Activated CD4-positive, alpha-beta T cell treated with anti-CD3 and anti-CD28 coated beads, Interleukin-2, amount 10 ng/mL, durations not matched to agents 7 days and 5 days (primary cell): ENCODE measurements around the gene MMP20. TPM values are rescaled to one million over a fixed set of nuclear protein-coding genes. Genes with fewer than 3 reads are reported as not detected.

Experiments
- CTCF ChIA-PET: fragments of 350-600 bp; sonication (Branson Sonifier 250); formaldehyde crosslinking; loops from one replicate; lab custom pipeline; 2021; ENCODE audit warnings: antibody characterized with exemption; lab: Charles Lee
- POLR2A ChIA-PET: fragments of 350-600 bp; sonication (Branson Sonifier 250); formaldehyde crosslinking; loops from one replicate; lab custom pipeline; 2021; ENCODE audit warnings: antibody characterized with exemption; lab: Charles Lee
- DNase-seq: peaks from one replicate; pipeline ENCODE4 v3.0.0-alpha.2; 2020
- H3K27ac Mint-ChIP-seq: one replicate; pipeline ENCODE4 v1.8.0; 2021; ENCODE audit warnings: mild to moderate bottlenecking, moderate library complexity, mixed read lengths
- H3K27me3 Mint-ChIP-seq: one replicate; pipeline ENCODE4 v1.8.0; 2021; ENCODE audit warnings: mixed read lengths
- H3K36me3 Mint-ChIP-seq: one replicate; pipeline ENCODE4 v1.8.0; 2021; ENCODE audit warnings: low read depth, mixed read lengths
- H3K4me1 Mint-ChIP-seq: one replicate; pipeline ENCODE4 v1.8.0; 2021; ENCODE audit warnings: mixed read lengths
- H3K4me3 Mint-ChIP-seq: one replicate; pipeline ENCODE4 v1.8.0; 2021; ENCODE audit warnings: mild to moderate bottlenecking, moderate library complexity, mixed read lengths
- H3K9me3 Mint-ChIP-seq: one replicate; pipeline ENCODE4 v1.8.0; 2021; ENCODE audit warnings: mixed read lengths
- total RNA-seq, 2 experiments: library from RNA; stranded (reverse); gene quantifications; one replicate each; pipeline ENCODE4 v1.2.3, GENCODE V29; 2021

Gene MMP20
- total RNA-seq, 2 experiments from 2014 or later: not detected

DNA sequence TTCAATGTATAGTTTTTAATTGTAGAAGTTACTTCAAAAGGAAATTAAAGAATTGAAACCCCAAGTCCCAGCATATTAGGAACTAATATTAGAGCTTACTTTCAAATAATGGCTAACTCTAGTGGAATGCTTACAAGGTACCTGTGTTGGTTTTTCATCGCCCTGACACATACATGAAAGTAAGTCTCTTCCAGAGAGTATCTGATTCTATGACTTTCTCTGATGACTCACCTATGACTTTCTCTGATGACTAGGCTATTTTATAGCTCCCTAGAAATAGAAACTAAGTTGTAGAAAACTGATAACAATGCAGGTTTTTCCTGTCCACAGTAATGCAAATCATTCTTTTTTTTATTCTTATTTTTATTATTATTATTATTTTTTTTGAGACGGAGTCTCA is 61.0 kb downstream of the MMP20 start:
- no peak for DNase-seq
- POLR2A ChIA-PET: interaction anchor here (0.9 kb wide), 1 partner anchor 10 kb away, joined by 3 read pairs; no protein-coding TSS in a partner anchor
- H3K9me3 Mint-ChIP-seq: peaks cover 31% of the 10 kb centered on the region
- peaks cover 32% of the 10 kb centered on the region for H3K36me3 Mint-ChIP-seq
- peaks cover 48% of the 10 kb centered on the region for H3K4me1 Mint-ChIP-seq
- peaks cover 3% of the 10 kb centered on the region for H3K27me3 Mint-ChIP-seq
- CTCF ChIA-PET: interaction anchor here (1.4 kb wide), 1 partner anchor 10 kb away, joined by 4 read pairs; no protein-coding TSS in a partner anchor
- H3K4me3 Mint-ChIP-seq: no peak overlapping the region
- H3K27ac Mint-ChIP-seq: peak overlapping the region; percentile 41

DNA sequence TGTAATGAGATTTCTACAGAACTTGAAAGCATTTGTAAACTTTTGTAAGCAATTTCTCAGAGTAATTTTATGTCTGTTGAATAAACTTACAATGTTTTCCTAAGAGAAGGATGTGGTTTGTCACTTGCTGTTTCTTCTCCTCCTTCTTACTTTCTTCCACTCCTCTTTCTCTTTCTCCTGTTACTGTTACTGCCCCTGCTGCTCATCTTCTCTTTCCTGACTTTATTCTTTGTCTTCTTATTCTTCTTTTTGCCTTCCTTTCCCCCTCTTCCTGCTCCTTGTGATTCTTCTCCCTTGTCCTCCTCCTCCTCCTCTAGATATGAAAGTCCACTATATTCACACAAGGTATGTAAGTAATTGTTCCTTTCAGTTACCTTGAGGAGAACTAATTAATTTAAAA is 63.5 kb downstream of the MMP20 start:
- Mint-ChIP-seq H3K9me3 (peaks cover 22% of the 10 kb centered on the region), H3K36me3 (peaks cover 27% of the 10 kb centered on the region), H3K4me1 (peaks cover 50% of the 10 kb centered on the region), H3K27ac (peak overlapping the region; percentile 81), H3K4me3 (peak overlapping the region; percentile 4), H3K27me3 (peaks cover 3% of the 10 kb centered on the region)
- ChIA-PET POLR2A (no interaction called here), CTCF (no interaction called here)
- DNase-seq: no peak

DNA sequence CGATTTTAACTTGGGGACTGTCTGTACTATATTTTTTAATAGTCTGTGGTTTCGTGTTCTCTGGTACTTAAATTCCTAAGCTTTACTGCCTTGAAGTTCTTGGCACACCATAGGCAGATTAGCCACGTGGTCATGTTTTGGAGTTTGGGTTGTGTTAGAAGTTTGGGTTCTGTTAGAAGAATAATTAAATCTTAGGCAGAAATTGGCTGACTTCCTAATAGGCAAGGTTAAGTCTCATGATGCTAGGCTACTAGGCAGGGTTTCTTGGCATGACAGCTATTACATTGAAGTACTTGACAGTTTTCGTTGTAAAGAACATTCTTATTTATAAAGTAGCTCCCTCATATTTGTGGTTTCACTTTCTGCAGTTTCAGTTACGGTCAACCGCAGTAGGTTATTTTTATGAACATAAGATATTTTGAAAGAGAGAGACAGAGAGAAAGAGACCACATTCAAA is 64.5 kb downstream of the MMP20 start:
- peak; percentile 40 for DNase-seq
- ChIA-PET POLR2A (no interaction called here), CTCF (interaction anchor here (2.3 kb wide), 1 partner anchor 15 kb away, joined by 9 read pairs; no protein-coding TSS in a partner anchor)
- Mint-ChIP-seq H3K36me3 (peaks cover 21% of the 10 kb centered on the region), H3K4me1 (peaks cover 50% of the 10 kb centered on the region), H3K9me3 (peaks cover 16% of the 10 kb centered on the region), H3K4me3 (peak overlapping the region; percentile 66), H3K27ac (peak overlapping the region; percentile 95), H3K27me3 (peaks cover 3% of the 10 kb centered on the region)

DNA sequence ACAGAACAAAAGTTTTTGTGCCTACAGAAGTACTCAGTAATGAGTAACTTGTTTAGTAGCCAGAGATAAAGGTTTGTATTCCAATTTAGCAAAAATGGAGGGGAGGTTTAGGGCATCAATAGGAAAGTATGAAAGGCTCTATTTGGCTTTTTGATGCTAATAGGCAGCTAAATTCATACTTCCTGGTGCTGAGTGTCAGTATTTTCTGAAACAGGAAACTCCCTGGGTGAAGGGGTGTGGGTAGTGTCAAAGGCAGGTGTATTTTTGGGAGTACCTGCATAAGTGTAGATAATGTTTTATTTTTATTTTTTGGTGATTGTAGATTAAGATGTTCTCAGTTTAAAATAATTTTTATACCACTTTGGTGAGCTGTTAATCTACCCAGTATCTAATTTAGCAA is 65.3 kb downstream of the MMP20 start:
- Mint-ChIP-seq H3K27ac (peak overlapping the region; percentile 95), H3K4me3 (peak overlapping the region; percentile 14), H3K27me3 (peaks cover 3% of the 10 kb centered on the region), H3K36me3 (peaks cover 21% of the 10 kb centered on the region), H3K9me3 (peaks cover 16% of the 10 kb centered on the region), H3K4me1 (peaks cover 50% of the 10 kb centered on the region)
- peak; percentile 25 for DNase-seq
- CTCF ChIA-PET: interaction anchor here (0.6 to 2.3 kb wide), 2 partner anchors 14 to 251 kb away, joined by 5 to 9 read pairs; no protein-coding TSS in a partner anchor
- POLR2A ChIA-PET: no interaction called here

DNA sequence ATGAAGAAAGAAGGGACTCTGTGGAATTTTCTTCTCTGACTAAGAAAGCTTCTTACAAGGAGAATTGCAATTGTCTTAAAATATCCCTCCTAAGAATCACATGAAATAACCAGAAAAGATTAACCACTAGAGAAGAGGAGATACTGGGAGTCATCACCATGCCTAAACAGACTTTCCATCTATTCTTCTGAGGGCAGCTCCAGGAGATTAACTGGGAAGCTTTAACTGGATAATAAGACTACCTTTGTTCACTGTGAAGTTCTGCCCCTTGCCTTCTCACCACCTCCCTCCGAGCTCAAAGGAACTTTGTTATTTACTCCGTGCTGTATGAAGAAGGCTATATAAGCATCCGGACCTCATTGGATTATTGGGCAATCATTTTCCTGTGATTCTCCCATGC is 70.0 kb downstream of the MMP20 start:
- H3K27me3 Mint-ChIP-seq: no peaks in the 10 kb centered on the region
- peaks cover 17% of the 10 kb centered on the region for H3K36me3 Mint-ChIP-seq
- peaks cover 12% of the 10 kb centered on the region for H3K4me1 Mint-ChIP-seq
- DNase-seq: no peak
- H3K9me3 Mint-ChIP-seq: peaks cover 11% of the 10 kb centered on the region
- H3K4me3 Mint-ChIP-seq: no peak overlapping the region
- ChIA-PET POLR2A (no interaction called here), CTCF (interaction anchor here (1.0 to 1.6 kb wide), 3 partner anchors 9 to 61 kb away, joined by 3 to 4 read pairs (median 4); no protein-coding TSS in a partner anchor)
- no peak overlapping the region for H3K27ac Mint-ChIP-seq

DNA sequence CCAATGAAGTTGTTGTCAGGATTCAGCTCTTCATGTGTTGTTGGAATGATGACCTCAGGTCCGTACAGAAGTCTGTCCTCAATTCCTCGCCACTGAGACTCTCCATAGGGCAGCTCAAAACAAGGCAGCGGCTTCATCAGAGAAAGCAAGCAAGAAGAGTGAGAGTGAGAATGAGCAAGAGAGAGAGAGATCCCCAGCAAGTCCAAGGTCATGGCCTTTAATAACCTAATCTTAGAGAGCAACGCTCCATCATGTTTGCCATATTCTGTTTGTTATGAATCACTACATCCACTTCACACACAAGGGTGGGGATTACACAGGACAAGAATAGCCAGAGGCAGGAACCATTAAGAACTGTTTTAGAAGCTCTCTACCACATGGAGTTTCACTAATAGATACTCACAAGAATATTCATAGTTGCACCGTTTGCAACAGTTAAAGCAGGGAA is 71.3 kb downstream of the MMP20 start:
- no peak overlapping the region for H3K4me3 Mint-ChIP-seq
- no peak overlapping the region for H3K27ac Mint-ChIP-seq
- ChIA-PET POLR2A (no interaction called here), CTCF (interaction anchor here (1.0 to 1.4 kb wide), 3 partner anchors 9 to 60 kb away, joined by 3 to 4 read pairs (median 4); no protein-coding TSS in a partner anchor)
- H3K9me3 Mint-ChIP-seq: peaks cover 8% of the 10 kb centered on the region
- no peaks in the 10 kb centered on the region for H3K27me3 Mint-ChIP-seq
- no peaks in the 10 kb centered on the region for H3K4me1 Mint-ChIP-seq
- DNase-seq: no peak
- peaks cover 10% of the 10 kb centered on the region for H3K36me3 Mint-ChIP-seq

DNA sequence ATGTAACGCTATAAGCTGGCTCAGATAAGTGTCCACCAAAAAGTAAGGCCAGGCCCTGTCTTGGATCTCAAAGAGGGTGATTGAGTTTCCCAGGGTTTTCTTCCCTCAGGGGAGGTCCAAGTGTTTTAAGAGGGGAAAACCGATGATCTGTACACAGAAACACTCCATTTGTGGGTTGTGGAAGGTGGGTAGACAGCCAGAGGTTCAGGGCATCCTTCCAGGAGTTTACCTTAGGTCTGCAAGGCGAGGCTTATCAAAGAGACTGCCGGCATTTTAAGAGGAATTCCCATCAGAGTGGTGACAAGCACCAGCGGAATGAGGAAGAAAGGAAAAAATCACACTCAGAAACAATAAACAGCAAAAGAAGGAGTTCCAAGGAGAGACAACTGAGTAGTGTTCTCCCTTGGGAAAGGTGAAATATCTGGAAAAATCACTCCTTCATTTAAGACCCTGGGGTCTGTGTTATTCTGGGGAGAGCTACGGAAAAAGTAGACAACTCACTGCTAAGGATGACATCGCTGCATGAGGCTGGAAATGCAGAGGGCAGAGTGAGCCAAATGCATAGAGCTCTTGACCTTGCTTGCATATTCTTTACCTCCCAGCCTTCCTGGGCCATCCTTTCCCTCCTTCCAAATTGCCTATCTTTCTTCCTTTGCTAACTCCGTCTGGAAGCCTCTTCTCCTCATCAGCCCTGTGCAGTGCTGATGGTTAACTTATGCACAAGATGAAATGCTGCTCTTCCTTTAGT is 72.5 kb downstream of the MMP20 start:
- peaks cover 3% of the 10 kb centered on the region for H3K9me3 Mint-ChIP-seq
- ChIA-PET POLR2A (no interaction called here), CTCF (interaction anchor here (0.5 to 1.4 kb wide), 4 partner anchors 15 to 250 kb away, joined by 3 to 4 read pairs (median 4); no protein-coding TSS in a partner anchor)
- peaks cover 2% of the 10 kb centered on the region for H3K27me3 Mint-ChIP-seq
- H3K4me1 Mint-ChIP-seq: no peaks in the 10 kb centered on the region
- H3K36me3 Mint-ChIP-seq: peaks cover 2% of the 10 kb centered on the region
- no peak overlapping the region for H3K27ac Mint-ChIP-seq
- DNase-seq: no peak
- H3K4me3 Mint-ChIP-seq: no peak overlapping the region

DNA sequence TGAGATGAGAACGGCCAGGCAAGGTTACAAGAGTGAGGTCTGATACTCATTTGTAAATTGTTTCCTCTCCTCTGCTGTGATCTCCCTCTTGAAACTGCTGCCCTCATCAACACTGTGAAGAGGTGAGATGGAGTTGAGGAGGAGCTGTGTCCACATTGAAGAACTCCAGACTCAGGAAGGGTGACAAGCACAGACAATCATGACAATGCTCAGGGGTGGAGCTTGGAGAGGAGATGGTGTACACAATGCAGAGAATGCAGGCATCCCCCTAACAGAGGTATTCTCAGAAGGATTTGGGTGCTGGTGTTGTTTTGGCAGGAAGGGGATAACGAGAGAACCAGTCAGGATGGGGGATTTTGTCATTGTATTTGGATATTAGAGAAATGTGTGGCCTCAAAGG is 73.1 kb downstream of the MMP20 start:
- H3K27me3 Mint-ChIP-seq: peaks cover 2% of the 10 kb centered on the region
- POLR2A ChIA-PET: no interaction called here
- DNase-seq: no peak
- CTCF ChIA-PET: interaction anchor here (0.7 kb wide), 1 partner anchor 250 kb away, joined by 3 read pairs; no protein-coding TSS in a partner anchor
- H3K36me3 Mint-ChIP-seq: no peaks in the 10 kb centered on the region
- H3K27ac Mint-ChIP-seq: no peak overlapping the region
- no peaks in the 10 kb centered on the region for H3K9me3 Mint-ChIP-seq
- no peak overlapping the region for H3K4me3 Mint-ChIP-seq
- no peaks in the 10 kb centered on the region for H3K4me1 Mint-ChIP-seq

DNA sequence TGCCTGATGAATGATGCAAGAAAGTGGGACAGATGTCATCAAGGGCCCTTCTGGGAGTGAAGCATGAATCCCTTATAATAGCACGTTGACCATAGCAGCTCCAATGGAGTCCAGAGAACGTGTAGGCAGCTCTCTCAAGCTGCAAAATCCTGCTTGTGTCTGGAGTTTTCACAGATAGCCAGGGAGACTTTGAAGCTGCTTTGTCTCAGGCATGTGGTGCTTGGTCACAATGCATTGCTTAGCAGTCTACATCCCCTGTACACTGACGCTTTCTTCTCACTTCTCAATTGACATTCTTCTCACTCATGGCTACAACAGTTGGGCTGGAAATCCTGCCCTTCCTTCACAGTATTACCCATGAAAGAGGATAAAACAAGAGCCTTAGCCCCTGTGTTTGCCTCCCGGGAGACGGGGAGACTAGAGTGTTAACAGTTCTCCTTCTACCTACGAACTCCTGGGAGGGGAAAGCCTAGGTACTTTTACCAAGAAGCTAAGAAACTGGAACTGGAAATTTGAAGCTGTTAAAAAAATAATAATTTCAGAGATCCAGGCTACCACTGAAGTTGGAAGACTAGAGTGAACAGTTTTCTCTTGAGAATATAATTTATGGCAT is 73.9 kb downstream of the MMP20 start:
- no peak overlapping the region for H3K4me3 Mint-ChIP-seq
- no peaks in the 10 kb centered on the region for H3K4me1 Mint-ChIP-seq
- no peak overlapping the region for H3K27ac Mint-ChIP-seq
- POLR2A ChIA-PET: no interaction called here
- H3K36me3 Mint-ChIP-seq: no peaks in the 10 kb centered on the region
- no peaks in the 10 kb centered on the region for H3K9me3 Mint-ChIP-seq
- DNase-seq: no peak
- peaks cover 2% of the 10 kb centered on the region for H3K27me3 Mint-ChIP-seq
- CTCF ChIA-PET: interaction anchor here (1.7 kb wide), 1 partner anchor 9 kb away, joined by 4 read pairs; no protein-coding TSS in a partner anchor

DNA sequence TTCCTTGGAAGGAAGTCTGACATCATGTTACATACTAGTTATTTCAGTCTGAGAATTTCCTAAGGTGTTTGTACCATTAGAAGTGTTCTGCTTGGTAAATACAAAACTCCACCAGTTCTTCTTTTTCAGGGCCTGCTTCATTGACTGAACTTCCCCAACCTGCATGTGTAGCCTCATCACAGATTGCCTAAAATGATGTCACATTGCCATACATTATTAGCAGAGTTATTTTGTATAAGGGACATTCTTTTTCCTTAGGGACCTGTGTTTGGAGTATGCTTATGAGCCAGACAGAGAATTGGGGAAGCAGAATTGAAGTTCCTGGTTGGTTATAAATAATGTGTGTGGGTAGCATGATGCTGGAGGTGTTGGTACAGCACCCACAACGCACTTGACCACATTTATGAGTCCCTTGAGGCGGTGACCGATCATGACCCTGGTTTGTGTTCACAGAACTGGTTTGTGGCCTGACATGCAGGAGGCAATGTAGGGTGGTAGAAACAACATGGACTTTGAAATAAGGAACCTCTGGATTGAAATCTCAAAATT is 78.1 kb downstream of the MMP20 start:
- H3K36me3 Mint-ChIP-seq: no peaks in the 10 kb centered on the region
- no peak overlapping the region for H3K27ac Mint-ChIP-seq
- ChIA-PET CTCF (interaction anchor here (0.6 to 1.5 kb wide), 3 partner anchors 12 to 53 kb away, joined by 3 read pairs; no protein-coding TSS in a partner anchor), POLR2A (no interaction called here)
- H3K27me3 Mint-ChIP-seq: peaks cover 2% of the 10 kb centered on the region
- H3K9me3 Mint-ChIP-seq: no peaks in the 10 kb centered on the region
- H3K4me1 Mint-ChIP-seq: no peaks in the 10 kb centered on the region
- H3K4me3 Mint-ChIP-seq: no peak overlapping the region
- no peak for DNase-seq

DNA sequence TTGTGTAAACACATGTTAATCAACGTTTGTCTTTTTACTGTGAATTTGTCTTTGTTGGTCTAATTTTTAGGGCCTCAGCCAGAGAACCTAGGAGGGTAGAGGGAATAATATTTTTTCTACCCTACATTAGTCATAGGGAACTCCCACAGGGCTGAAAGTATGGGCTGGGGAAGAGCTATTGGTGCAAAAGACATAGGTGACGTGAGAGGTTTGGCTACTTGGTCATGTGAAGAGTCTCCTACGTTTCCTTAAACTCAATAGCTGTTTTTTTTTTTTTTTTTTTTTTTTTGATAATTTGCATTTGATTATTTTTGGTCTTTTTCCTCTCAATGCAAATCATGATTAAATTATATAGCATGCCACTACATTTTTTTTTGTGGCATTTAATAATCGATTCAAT is 78.7 kb downstream of the MMP20 start:
- no peak for DNase-seq
- ChIA-PET POLR2A (no interaction called here), CTCF (interaction anchor here (0.7 to 2.1 kb wide), 3 partner anchors 12 to 21 kb away, joined by 3 to 9 read pairs (median 3); no protein-coding TSS in a partner anchor)
- Mint-ChIP-seq H3K36me3 (no peaks in the 10 kb centered on the region), H3K27me3 (peaks cover 2% of the 10 kb centered on the region), H3K4me3 (no peak overlapping the region), H3K27ac (no peak overlapping the region), H3K9me3 (no peaks in the 10 kb centered on the region), H3K4me1 (no peaks in the 10 kb centered on the region)

DNA sequence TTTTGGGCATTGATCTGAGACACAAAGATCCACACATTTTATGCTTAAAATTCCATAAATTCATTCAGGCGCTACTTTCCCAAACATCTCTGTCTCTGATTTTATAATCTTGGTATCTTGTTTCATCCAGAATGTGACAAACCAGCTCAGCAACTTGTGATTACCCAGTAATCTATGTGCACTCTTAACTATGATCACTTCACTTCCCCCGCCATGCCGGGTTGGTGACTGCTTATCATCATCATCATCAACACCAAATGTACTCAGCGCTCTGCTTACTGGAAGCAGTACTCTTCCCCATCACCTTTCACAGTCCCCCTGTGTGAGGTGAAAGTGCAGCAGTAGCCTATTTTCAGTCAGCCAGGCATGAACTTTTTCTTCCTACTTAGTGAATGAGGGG is 79.4 kb downstream of the MMP20 start:
- Mint-ChIP-seq H3K27me3 (peaks cover 5% of the 10 kb centered on the region), H3K4me3 (no peak overlapping the region), H3K9me3 (no peaks in the 10 kb centered on the region), H3K36me3 (no peaks in the 10 kb centered on the region), H3K27ac (no peak overlapping the region), H3K4me1 (no peaks in the 10 kb centered on the region)
- CTCF ChIA-PET: interaction anchor here (1.0 to 2.1 kb wide), 4 partner anchors 10 to 162 kb away, joined by 3 to 9 read pairs (median 4); no protein-coding TSS in a partner anchor
- POLR2A ChIA-PET: no interaction called here
- DNase-seq: no peak
